ENCODE results near the gene PPOX. TPM values are rescaled to one million over a fixed set of nuclear protein-coding genes. Genes with fewer than 3 reads are reported as not detected.
A peak's percentile ranks its signal among the peaks of the same experiment; 100 is the strongest.

Gene PPOX
- total RNA-seq, 1 experiment from 2014 or later, result 15.3 TPM

DNA sequence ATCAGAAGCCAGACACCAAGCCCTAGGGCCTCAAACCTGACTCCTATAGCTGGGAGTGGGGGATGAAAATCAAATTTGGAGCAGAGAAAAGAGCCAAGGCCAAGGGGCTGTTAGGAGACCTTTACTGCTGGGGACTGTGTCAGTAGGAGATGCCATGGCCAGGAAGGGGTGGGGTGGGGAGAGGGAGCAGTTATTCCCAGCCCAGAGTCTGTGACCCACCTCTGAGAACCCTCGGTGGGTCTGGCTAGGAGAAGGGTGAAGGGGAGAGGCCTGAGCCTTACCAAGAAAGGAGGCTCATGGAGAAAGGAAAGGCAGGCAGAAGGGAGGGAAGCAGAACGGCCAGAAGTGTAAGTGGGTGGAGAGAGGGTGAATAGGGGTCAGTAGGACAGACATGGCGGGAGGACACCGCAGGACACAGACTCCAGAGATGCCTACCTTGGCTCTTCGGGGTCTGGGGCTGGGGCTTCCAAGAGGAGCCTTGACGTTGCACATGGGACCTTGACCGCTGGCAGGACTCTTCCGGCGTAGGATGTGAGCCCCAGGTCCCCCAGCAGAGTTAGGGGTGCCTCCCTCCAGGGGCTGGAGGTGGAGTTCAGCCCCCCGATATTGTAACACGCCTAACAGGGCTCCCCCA, 31.5 kb downstream of the PPOX start:
- no peak for DNase-seq (ENCODE audit: low read depth)

- DNase-seq (ENCODE audit: low read depth), result peak; percentile 58
Measured at GRCh38 chr1:161198194-161198896, 32.1 kb downstream of the PPOX start.

- DNase-seq (ENCODE audit: low read depth), result peak; percentile 91
Measured at GRCh38 chr1:161198897-161199431, 32.7 kb downstream of the PPOX start, which contains the start of gene ADAMTS4. TSS of gene ADAMTS4 (minus strand) at chr1:161199054. CDS start at chr1:161198627, 427 bp downstream.

- DNase-seq (ENCODE audit: low read depth), result no peak
Measured at GRCh38 chr1:161199506-161200139, 33.4 kb downstream of the PPOX start.

- no peak for DNase-seq (ENCODE audit: low read depth)
Measured at GRCh38 chr1:161200421-161200991, 34.3 kb downstream of the PPOX start.

GRCh38 chr1:161200992-161201835, 35.0 kb downstream of the PPOX start:
- DNase-seq (ENCODE audit: low read depth), result peak; percentile 54

DNA sequence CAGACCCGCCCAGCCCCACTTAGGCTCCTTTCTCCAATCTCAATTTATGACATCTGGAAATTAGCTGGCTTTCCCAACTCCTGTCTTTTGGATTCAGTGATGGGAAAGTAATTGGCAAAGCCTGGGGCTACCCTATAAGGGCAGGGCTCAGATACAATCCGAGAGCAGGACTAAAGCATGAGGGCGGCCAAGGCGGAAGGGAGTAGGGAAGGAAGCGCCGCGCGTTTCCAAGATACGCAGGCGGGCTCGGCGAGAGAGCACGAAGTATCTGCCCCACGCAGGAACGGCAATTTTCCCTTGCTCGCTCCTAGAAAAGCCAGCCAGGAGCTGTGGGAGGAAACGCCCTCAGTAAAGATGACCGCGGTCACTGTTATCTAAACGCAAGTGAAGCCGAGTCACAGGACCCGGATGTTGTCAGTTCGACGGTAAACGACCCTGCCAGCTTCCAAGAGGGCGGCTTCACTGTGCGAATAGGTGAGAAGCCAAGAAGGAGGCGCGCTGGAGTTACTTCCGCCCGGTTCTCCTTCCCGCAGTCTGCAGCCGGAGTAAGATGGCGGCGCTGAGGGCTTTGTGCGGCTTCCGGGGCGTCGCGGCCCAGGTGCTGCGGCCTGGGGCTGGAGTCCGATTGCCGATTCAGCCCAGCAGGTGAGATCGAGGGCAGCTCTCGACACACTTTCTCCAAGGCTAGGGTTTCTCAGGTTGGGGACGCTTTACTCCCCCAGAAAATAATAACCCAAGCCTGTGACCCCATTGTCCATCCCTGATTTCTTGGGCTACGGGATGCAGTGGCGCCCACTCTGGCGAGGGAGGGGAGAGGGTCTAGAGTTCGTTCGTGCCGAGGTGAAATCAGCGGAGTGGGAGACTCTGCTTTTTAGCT, 35.8 kb downstream of the PPOX start, which contains the start of gene NDUFS2:
NDUFS2 (plus strand) TSS at position 532 of the 877 bp plus-strand sequence; CDS start at position 551, 19 bp downstream.
- DNase-seq (ENCODE audit: low read depth), result peak; percentile 99

DNA sequence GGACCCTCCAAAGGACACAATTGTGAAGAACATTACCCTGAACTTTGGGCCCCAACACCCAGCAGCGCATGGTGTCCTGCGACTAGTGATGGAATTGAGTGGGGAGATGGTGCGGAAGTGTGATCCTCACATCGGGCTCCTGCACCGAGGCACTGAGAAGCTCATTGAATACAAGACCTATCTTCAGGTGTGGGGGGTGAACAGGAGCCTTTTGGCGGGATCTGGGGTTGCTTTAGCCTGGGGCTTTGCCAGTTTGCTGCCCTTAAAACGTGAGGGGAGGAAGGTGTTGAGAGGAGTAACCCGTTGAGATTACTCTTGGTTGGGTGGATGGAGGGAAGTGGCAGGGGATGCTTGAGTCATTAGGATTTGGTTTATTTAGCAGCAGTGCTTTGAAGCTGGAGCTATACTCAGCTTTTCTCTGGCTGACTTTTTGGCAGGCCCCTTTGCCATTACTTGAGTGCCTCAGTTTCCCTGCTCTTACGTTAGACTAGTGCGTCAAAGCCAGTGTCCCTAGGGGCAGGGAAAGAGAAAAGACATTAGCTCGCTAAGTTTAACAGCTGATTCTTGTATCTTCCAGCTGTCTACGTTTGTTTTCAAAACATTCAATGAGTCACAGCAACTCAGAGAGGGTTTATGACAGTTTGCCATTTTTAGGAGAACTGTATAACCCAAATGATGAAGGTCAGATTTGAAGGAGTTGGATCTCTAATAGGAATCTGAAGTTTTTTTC, 40.4 kb downstream of the PPOX start:
- DNase-seq (ENCODE audit: low read depth), result peak; percentile 79

GRCh38 chr1:161207173-161207572, 40.9 kb downstream of the PPOX start:
- peak; percentile 46 for DNase-seq (ENCODE audit: low read depth)

DNA sequence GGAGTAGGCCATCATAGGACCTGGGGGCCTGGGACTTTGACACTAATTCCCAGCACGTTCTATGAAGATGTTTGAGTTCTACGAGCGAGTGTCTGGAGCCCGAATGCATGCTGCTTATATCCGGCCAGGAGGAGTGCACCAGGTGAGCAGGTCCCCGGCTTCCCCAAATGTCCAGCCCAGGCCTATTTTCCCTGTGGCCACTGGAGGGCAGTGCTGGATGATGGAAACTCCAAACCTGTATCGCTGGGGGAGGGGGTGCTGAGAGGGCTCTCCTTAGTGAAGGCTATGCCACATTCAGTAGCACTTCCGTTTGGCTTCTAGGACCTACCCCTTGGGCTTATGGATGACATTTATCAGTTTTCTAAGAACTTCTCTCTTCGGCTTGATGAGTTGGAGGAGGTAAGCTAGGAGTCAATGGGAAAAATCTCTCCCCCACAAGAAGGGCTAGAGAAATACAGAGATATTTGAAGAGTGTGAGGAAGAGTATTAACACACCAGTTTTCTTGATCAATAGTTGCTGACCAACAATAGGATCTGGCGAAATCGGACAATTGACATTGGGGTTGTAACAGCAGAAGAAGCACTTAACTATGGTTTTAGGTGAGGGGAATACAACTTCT, 43.7 kb downstream of the PPOX start:
- DNase-seq (ENCODE audit: low read depth), result peak; percentile 62

DNA sequence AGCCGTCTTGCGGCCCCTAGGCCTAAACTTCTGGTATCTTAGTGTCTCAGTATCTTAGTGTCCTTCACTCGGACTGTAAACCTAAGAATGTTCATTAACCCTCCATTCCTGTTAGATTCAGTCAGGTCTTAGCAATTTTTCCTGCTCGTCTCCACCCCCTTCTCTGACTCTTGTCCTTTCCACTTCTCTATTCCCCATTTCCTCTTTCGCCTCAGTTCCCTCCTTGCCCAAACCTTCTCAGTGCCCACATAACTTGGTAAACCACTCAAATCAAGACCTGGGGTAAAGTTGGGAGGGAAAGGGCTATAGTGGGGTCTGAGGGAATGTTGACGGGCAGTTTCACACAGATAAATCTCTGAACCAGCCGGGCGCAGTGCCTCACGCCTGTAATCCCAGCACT, 48.1 kb downstream of the PPOX start:
- no peak for DNase-seq (ENCODE audit: low read depth)

DNA sequence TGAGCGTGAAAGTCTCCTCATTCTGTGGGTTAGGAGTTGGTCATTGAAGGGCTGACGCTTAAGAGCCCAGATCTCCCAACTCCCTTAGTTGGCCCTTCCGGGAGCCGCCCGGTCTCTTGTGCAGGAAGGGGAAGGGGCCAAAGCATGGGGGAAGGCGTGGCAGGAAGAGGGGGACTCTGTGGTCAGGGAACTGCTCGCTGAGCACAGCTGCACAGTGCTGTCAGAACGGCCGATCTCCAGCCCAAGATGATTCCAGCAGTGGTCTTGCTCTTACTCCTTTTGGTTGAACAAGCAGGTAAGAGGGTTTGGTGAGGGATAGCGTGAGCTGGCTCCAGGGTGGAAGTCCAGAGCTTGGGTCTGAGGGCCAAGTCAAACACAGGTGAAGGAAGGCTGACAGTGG, 48.9 kb downstream of the PPOX start, which contains the start of gene FCER1G:
FCER1G (plus strand) TSS at position 220 of the 400 bp plus-strand sequence; CDS start at position 247, 27 bp downstream.
- no peak for DNase-seq (ENCODE audit: low read depth)

GRCh38 chr1:161216945-161217712, 50.9 kb downstream of the PPOX start:
- DNase-seq (ENCODE audit: low read depth), result peak; percentile 93

- DNase-seq (ENCODE audit: low read depth), result no peak
Measured at GRCh38 chr1:161217831-161218230, 51.6 kb downstream of the PPOX start.

GRCh38 chr1:161218301-161219077, 52.3 kb downstream of the PPOX start:
- DNase-seq (ENCODE audit: low read depth), result no peak

DNA sequence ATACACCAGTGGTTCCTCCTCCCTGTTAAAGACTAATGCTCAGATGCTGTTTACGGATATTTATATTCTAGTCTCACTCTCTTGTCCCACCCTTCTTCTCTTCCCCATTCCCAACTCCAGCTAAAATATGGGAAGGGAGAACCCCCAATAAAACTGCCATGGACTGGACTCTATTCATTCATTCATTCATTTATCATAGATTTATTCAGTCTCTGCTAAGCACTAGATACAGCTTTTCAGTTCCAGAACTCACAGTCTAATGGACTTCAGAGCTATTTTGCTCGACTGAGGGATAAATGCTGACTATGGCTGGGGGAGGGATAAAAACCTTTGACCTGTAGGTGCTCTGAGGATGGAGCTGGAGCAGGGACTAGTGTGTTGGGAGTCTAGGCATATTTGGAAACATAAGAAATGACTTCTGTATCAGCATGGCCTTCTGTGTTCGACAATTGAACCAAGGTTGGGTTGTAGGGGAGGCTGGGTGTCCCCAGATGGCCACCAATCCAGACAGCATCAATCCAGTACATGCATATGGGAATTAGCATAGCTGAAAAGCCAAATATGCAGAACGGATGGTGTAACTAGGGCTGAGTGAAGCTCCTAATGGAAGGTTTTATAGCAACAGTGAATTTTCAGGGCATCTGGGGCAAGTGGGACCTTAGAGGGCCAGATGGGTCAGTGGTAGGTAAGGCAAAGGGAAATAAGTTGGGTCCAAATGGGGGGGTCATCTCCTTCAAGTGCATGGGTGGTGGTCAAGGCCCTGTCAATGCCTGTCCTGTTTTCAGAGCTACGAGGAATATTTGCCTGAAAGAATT, 53.1 kb downstream of the PPOX start:
- no peak for DNase-seq (ENCODE audit: low read depth)

All from LHCN-M2 (cell line).